IPS DF 6.9 (cell line): ENCODE results near the gene ITGAE.

Source experiments
- DNase-seq: peaks from one replicate; pipeline ENCODE4 v3.0.0-alpha.2; 2013; ENCODE audit warnings: low read depth, low spot score
- H3K27ac ChIP-seq: one replicate; pipeline ENCODE4 v1.5.1; 2013; ENCODE audit warnings: low read length, control low read depth
- H3K27me3 ChIP-seq: 2 replicates; pipeline ENCODE4 v1.6.1; 2013; ENCODE audit warnings: mild to moderate bottlenecking, low read length; ENCODE audit not compliant: control insufficient read depth, insufficient read depth
- H3K36me3 ChIP-seq: 2 replicates; pipeline ENCODE4 v1.6.1; 2013; ENCODE audit warnings: low read length; ENCODE audit not compliant: control insufficient read depth, insufficient read depth
- H3K4me1 ChIP-seq: 2 replicates; pipeline ENCODE4 v1.6.1; 2013; ENCODE audit warnings: low read length; ENCODE audit not compliant: control insufficient read depth, insufficient read depth
- H3K4me3 ChIP-seq: 2 replicates; pipeline ENCODE4 v1.5.1; 2013; ENCODE audit warnings: mild to moderate bottlenecking, low read length
- H3K9me3 ChIP-seq: 2 replicates; pipeline ENCODE4 v1.6.1; 2013; ENCODE audit warnings: low read length, inconsistent platforms; ENCODE audit not compliant: control insufficient read depth, insufficient read depth
- WGBS: extraction: QIAGEN DNeasy Blood & Tissue Kit; methylation state at CpG from one replicate; pipeline ENCODE4 v1.1.7; 2013; ENCODE audit warnings: mixed read lengths, missing lambda C conversion rate; ENCODE audit not compliant: insufficient read length, insufficient coverage; 5-methylcytosine and 5-hydroxymethylcytosine counted together

Gene ITGAE

DNA sequence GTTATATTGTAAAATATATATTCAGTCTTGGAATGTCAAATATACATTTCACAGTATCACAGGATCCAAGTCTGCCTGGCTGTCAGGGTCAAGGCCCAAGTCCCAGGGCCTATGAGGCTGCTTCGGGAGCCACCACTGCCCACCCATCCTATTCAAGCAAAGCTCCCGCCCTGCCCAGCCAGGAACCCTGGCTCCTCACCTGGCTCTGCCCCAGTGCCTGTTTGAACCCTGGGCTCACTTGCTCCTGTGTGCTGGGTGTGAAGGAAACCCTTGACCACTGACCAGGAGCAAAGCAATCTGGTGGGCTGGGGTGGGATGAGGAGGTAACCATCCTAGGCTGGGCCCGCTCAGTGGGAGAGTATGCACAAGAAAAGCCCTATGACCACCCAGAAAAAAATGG, 27.0 kb downstream of the ITGAE start:
- H3K4me3 ChIP-seq, result no peak overlapping the region
- no peaks in the 10 kb centered on the region for H3K27me3 ChIP-seq
- DNase-seq, result no peak
- no peak overlapping the region for H3K27ac ChIP-seq
- peaks cover 1% of the 10 kb centered on the region; the same call in 1 of the 2 replicates for H3K4me1 ChIP-seq
- no peaks in the 10 kb centered on the region for H3K36me3 ChIP-seq
- no CpG with 5 or more reads among the region's 3 CpGs for WGBS
- H3K9me3 ChIP-seq, result no peaks in the 10 kb centered on the region

DNA sequence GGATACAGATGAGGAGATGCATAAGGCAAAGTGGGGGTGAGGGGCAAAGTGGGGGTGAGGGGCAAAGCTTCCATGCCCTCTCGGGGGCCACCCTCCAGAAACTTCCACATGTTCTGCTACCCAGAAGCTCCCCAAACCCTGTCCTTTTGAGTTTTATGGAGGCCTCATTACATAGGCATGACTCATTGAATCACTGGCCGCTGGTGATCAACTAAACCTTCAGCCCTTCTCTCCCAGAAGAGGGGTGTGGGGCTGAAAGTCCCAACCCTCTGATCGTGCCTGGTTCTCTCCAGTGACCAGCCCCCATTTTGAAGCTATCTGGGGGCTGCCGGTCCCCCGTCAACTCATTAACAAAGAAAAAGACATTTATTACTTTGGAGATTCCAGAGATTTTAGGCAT, 27.5 kb downstream of the ITGAE start:
- Histone ChIP-seq H3K36me3 (no peaks in the 10 kb centered on the region), H3K27me3 (no peaks in the 10 kb centered on the region), H3K27ac (no peak overlapping the region), H3K9me3 (no peaks in the 10 kb centered on the region), H3K4me3 (no peak overlapping the region), H3K4me1 (peaks cover 1% of the 10 kb centered on the region; the same call in 1 of the 2 replicates)
- no CpG with 5 or more reads among the region's 5 CpGs for WGBS
- DNase-seq, result no peak

DNA sequence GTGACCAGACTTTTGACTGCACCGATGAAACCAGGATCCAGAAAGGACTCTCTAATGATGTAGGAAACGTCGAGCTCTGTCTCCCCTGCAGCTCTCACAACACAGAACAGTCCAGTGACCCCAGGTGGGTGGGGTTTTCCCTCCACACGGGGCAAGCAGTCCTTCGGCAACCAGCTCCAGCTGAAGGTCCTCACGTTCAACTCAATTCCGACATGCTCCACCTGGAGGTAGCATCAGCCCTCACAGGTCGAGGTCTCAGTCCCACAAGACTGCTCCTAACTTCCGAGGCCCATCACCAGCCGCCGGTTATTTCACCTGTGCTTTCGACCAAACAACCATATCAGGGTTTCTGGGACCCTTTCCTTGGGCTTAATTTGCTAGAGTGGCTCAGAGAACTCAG, 28.2 kb downstream of the ITGAE start:
- no CpG with 5 or more reads among the region's 12 CpGs for WGBS
- no peak overlapping the region for H3K4me3 ChIP-seq
- no peak for DNase-seq
- H3K36me3 ChIP-seq, result no peaks in the 10 kb centered on the region
- no peaks in the 10 kb centered on the region for H3K9me3 ChIP-seq
- no peak overlapping the region for H3K27ac ChIP-seq
- H3K4me1 ChIP-seq, result peaks cover 1% of the 10 kb centered on the region; the same call in 1 of the 2 replicates
- H3K27me3 ChIP-seq, result no peaks in the 10 kb centered on the region

DNA sequence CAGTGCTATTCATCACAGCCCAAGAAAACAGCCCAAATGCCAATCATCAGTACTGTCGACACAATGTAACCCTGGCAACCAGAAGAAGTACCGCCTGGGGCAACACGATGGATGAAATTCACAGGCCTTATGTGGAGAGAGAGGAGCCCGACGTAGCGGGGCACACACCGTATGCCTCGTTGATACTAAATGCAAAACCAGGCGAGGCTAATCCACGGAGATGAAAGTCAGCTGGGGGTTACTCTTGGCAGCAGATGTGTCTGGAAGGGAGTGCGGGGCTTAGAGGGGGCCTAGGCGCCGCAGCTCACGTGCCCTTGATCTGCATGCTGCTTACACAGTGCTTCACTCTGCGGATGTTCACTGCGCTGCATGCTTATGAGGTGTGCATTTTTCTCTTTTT, 29.8 kb downstream of the ITGAE start:
- no peak overlapping the region for H3K27ac ChIP-seq
- no CpG with 5 or more reads among the region's 16 CpGs for WGBS
- H3K4me1 ChIP-seq, result peaks cover 1% of the 10 kb centered on the region; the same call in 1 of the 2 replicates
- H3K27me3 ChIP-seq, result no peaks in the 10 kb centered on the region
- no peak for DNase-seq
- no peaks in the 10 kb centered on the region for H3K9me3 ChIP-seq
- no peak overlapping the region for H3K4me3 ChIP-seq
- no peaks in the 10 kb centered on the region for H3K36me3 ChIP-seq

DNA sequence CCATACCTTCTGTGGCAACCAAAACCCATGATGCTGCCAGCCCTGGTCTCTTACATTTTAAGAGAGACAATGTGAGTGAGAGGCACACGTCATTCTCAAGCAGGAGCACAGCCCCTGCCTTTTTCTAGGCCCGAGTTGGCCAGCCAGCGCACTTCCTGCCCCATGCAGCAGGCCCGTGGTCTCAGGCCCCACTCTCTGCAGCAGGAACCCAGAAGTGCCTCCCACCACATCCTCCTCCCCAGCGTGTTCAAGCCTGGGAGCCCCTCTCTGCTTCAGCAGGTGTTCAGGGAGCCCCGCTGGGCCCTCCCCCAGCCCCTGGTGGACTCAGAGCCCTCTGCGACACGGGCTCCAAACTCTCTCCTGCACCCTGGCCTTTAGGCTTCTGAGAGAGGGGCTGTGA, 30.5 kb downstream of the ITGAE start:
- DNase-seq, result no peak
- Histone ChIP-seq H3K4me3 (no peak overlapping the region), H3K27me3 (no peaks in the 10 kb centered on the region), H3K27ac (no peak overlapping the region), H3K9me3 (no peaks in the 10 kb centered on the region), H3K4me1 (peaks cover 1% of the 10 kb centered on the region; the same call in 1 of the 2 replicates), H3K36me3 (no peaks in the 10 kb centered on the region)
- no CpG with 5 or more reads among the region's 8 CpGs for WGBS

DNA sequence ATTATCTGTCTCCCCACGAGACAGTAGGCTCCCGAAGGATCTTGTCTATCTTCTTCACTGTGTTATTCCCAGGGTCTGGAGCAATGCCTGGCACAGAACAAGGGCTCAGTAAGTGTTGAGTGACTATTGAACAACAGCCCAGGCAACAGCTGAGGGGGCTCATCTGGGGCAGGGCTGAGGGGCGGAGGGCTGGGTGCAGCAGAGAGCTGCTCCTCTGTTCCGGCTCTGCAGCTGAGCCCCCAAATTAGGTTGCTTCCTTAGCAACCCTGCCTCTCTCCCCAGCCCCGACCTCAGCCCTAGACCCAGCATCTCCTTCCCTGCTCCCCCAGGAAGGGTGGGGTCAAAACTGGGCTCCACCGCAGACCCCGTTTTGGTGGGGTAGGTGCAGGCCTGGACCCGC, 32.2 kb downstream of the ITGAE start:
- Histone ChIP-seq H3K4me3 (no peak overlapping the region), H3K27me3 (no peaks in the 10 kb centered on the region), H3K27ac (no peak overlapping the region), H3K36me3 (no peaks in the 10 kb centered on the region), H3K4me1 (peaks cover 1% of the 10 kb centered on the region; the same call in 1 of the 2 replicates), H3K9me3 (no peaks in the 10 kb centered on the region)
- WGBS, result no CpG with 5 or more reads among the region's 8 CpGs
- no peak for DNase-seq

DNA sequence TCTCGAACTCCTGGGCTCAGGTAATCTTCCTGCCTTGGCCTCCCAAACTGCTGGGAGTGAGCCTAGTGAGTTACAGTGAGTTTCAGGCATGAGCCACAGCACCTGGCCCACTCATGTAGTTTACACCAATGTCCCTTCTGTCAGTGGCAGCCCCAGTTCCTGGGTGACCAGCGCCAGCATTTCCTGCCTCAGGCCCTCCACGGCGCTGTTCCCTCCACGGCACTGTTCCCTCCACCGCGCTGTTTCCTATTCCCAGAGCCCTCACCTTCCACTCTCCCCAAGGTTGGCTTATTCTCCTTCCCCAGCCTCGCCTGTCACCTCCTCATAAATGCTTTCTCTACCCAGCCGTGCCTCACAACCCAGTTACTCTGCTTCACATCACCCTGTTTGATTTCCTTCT, 32.6 kb downstream of the ITGAE start:
- no peaks in the 10 kb centered on the region for H3K36me3 ChIP-seq
- H3K27ac ChIP-seq, result no peak overlapping the region
- H3K9me3 ChIP-seq, result no peaks in the 10 kb centered on the region
- no peaks in the 10 kb centered on the region for H3K27me3 ChIP-seq
- DNase-seq, result no peak
- no peak overlapping the region for H3K4me3 ChIP-seq
- peaks cover 1% of the 10 kb centered on the region; the same call in 1 of the 2 replicates for H3K4me1 ChIP-seq
- WGBS, result no CpG with 5 or more reads among the region's 9 CpGs

DNA sequence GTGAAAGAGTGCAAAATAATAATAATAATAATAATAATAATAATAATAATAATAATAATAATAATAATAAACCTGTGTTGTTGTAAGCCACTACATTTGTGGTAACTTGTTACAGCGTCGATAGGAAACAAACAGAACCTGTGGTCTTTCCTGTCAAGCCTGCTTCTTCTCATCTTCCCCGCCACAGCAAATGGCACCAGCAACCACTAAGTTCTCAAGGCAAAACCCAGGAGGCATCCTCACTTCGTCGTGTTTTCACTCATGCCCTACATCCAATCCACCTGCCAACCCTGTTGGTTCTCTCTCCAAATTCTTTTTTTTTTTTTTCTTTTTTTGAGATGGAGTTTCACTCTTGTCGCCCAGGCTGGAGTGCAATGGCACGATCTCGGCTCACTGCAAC, 34.2 kb downstream of the ITGAE start:
- H3K27ac ChIP-seq, result no peak overlapping the region
- H3K4me1 ChIP-seq, result peaks cover under 1% of the 10 kb centered on the region; the same call in 1 of the 2 replicates
- DNase-seq, result no peak
- WGBS, result no CpG with 5 or more reads among the region's 8 CpGs
- no peaks in the 10 kb centered on the region for H3K9me3 ChIP-seq
- H3K27me3 ChIP-seq, result no peaks in the 10 kb centered on the region
- H3K36me3 ChIP-seq, result no peaks in the 10 kb centered on the region
- H3K4me3 ChIP-seq, result no peak overlapping the region

DNA sequence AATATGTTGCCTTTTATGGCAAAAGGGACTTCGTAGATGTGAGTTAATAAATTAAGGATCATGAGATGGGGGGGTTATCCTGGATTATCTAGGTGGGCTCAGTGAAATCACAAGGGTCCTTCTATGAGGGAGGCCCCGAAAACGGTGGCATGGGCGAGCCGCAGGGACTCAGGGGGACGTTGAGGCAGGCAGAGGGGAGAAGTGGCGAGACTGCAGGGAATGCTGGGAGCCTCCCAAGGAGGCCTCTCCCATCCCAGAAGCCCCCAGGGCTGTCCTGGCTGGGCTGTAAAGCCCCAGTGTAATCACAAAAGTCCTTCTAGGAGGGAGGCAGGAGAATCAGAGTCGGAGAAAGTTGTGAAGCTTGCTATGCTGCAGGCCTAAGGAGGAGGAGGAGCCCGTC, 35.0 kb downstream of the ITGAE start:
- no CpG with 5 or more reads among the region's 9 CpGs for WGBS

DNA sequence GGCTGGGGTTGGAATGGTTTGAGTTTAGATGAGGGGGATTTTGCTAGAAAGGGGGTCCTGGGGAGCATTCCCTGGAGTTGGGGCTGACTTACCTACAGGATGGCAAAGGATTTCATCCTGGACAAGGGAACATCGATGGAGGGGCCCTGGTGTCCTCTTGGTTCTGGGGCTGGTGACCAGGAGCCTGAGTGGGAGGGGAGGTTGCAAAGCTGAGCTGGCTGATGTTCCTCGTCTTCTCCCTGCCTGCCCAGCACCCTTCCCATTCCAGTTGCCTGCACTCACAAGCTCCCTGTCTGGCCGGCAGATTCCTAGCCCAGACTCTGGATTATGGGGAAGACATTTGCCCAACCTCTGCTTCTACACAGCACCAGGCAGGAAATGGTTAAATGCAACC, 37.2 kb downstream of the ITGAE start:
- H3K4me3 ChIP-seq, result no peak overlapping the region
- no peaks in the 10 kb centered on the region for H3K9me3 ChIP-seq
- DNase-seq, result no peak
- H3K4me1 ChIP-seq, result no peaks in the 10 kb centered on the region
- no peaks in the 10 kb centered on the region for H3K36me3 ChIP-seq
- H3K27me3 ChIP-seq, result no peaks in the 10 kb centered on the region
- no CpG with 5 or more reads among the region's 3 CpGs for WGBS
- H3K27ac ChIP-seq, result no peak overlapping the region

More for the DNA sequence above, 35.0 kb downstream of the ITGAE start:
- no peaks in the 10 kb centered on the region for H3K27me3 ChIP-seq
- no peak overlapping the region for H3K4me3 ChIP-seq
- H3K27ac ChIP-seq, result no peak overlapping the region
- H3K36me3 ChIP-seq, result no peaks in the 10 kb centered on the region
- H3K4me1 ChIP-seq, result no peaks in the 10 kb centered on the region
- H3K9me3 ChIP-seq, result no peaks in the 10 kb centered on the region
- DNase-seq, result no peak

DNA sequence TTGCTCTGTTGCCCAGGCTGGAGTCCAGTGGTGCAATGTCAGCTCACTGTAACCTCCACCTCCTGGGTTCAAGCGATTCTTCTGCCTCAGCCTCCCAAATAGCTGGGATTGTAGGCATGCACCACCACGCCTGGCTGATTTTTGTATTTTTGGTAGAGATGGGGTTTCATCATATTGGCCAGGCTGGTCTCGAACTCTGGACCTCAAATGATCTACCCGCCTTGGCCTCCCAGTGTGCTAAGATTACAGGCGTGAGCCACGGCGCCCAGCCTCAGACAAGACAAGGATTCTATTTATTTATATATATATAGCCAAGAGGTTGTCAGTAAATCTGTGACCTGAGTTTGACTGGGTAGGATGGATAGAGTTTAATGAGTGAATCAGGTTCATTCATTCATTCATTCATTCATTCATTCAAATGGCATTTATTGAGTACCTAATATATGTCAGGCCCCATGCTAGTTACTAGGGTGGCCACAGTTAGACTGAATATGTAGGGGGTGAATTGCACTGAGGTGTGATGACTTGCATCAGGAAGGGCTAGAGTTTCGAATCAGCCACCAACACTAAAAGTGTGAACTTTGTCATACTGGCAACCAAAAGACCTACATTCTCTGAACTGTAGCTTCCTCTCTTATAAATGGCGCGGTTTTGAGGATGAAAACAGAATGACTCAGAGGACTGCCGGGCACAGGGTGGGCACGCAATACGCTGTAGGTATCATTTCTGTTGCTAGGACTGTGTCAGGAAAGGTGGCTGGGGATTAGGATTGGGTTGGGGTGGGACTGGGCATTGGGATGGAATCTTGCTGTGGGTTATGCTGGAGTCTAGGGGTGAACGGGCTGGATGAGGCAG, 37.8 kb downstream of the ITGAE start:
- H3K36me3 ChIP-seq, result no peaks in the 10 kb centered on the region
- no CpG with 5 or more reads among the region's 14 CpGs for WGBS
- no peak overlapping the region for H3K4me3 ChIP-seq
- no peaks in the 10 kb centered on the region for H3K9me3 ChIP-seq
- H3K4me1 ChIP-seq, result no peaks in the 10 kb centered on the region
- no peak overlapping the region for H3K27ac ChIP-seq
- H3K27me3 ChIP-seq, result no peaks in the 10 kb centered on the region
- DNase-seq, result no peak
